GM21786 (cell line): ENCODE measurements around the gene KRTAP4-3.
"Not testable (repeated sequence)": the region's sequence is repeated elsewhere in the genome, so short reads cannot be mapped to it uniquely, and the experiment has no call there.

Experiments used
- ATAC-seq: cut with Tn5 transposase; IDR thresholded peaks from one replicate; pipeline ENCODE4 v1.9.1; 2021; ENCODE audit not compliant: unreplicated experiment

The KRTAP4-3 gene

DNA sequence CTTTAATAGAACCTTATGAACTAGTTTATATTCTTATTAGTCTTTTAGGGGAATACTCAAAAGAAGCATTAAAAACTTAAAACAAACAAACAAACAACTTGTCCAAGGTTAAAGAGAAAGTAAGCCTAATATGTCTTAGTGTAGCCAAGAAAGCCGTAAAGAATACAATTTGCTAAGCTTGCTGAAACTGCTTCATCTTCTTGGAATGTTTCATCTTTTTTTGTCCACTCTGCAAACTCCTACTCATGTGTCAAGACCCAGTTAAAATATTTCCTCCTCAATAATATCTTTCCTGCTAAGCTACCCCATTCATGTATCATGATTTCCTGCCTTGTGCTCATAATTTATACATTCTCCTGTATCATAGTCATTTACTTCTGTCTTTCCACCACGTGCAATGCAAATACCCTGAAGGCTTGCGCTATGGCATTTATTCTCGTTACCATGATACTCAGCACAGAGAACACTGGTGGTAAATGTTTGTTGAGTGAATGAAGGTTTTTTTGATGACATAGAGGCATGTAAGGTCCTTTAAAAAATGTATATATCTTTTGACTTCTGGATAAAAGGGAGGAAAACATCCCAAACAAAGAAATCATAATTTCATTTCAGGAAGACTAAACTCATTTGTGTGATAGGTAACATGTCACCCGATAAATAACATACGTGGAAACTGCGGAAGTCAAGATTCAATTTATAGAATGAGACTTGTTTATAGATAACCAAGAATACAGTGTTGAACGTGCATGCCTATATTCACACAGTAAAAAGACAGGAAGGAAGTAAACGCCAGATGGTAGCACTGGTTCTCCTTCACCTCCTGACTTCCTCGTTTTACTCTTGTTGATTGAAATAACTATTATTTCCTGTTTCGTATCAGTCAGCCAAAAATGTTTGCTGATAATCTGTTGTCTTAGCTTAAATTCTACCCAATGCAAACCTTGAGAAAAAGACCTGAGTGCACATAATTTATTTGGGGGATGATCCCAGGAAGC is 48.0 kb downstream of the KRTAP4-3 start:
- not testable (repeated sequence) for ATAC-seq

GRCh38 chr17:41118721-41119120 is 49.3 kb downstream of the KRTAP4-3 start:
- ATAC-seq: no peak

- not testable (repeated sequence) for ATAC-seq
These were observed 50.1 kb downstream of the KRTAP4-3 start, which contains the start of gene KRTAP4-11 for GRCh38 chr17:41117846-41118386. Gene KRTAP4-11, minus strand, starts transcription at chr17:41118373. Its CDS starts 58 bp downstream, at chr17:41118315.
